LNCaP clone FGC (cell line): ENCODE measurements around the gene VWA7.
"Not testable (repeated sequence)": the region's sequence is repeated elsewhere in the genome, so short reads cannot be mapped to it uniquely, and the experiment has no call there.

Experiments used
- DNase-seq: peaks from one replicate; pipeline ENCODE4 v3.0.0-alpha.2; 2011; ENCODE audit warnings: low read depth
- H3K4me3 ChIP-seq: 2 replicates; pipeline ENCODE4 v1.5.1; 2011; ENCODE audit warnings: mild to moderate bottlenecking, low read depth, low read length, control low read depth
- TF ChIP-seq, protein P1 (sequence below): IDR thresholded peaks from 2 replicates; pipeline ENCODE4 v1.5.1; 2012; ENCODE audit warnings: mild to moderate bottlenecking; ENCODE audit not compliant: control insufficient read depth, insufficient read depth; ENCODE audit errors: extremely low read depth

VWA7 gene

GRCh38 chr6:31819871-31820299 lies 42.8 kb upstream of the VWA7 start:
- TF ChIP-seq, protein P1, sequence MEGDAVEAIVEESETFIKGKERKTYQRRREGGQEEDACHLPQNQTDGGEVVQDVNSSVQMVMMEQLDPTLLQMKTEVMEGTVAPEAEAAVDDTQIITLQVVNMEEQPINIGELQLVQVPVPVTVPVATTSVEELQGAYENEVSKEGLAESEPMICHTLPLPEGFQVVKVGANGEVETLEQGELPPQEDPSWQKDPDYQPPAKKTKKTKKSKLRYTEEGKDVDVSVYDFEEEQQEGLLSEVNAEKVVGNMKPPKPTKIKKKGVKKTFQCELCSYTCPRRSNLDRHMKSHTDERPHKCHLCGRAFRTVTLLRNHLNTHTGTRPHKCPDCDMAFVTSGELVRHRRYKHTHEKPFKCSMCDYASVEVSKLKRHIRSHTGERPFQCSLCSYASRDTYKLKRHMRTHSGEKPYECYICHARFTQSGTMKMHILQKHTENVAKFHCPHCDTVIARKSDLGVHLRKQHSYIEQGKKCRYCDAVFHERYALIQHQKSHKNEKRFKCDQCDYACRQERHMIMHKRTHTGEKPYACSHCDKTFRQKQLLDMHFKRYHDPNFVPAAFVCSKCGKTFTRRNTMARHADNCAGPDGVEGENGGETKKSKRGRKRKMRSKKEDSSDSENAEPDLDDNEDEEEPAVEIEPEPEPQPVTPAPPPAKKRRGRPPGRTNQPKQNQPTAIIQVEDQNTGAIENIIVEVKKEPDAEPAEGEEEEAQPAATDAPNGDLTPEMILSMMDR: no peak
- no peak for DNase-seq
- no peak overlapping the region for H3K4me3 ChIP-seq

- not testable (repeated sequence) for H3K4me3 ChIP-seq, DNase-seq
Measured at GRCh38 chr6:31817929-31818511, 40.9 kb upstream of the VWA7 start.

DNA sequence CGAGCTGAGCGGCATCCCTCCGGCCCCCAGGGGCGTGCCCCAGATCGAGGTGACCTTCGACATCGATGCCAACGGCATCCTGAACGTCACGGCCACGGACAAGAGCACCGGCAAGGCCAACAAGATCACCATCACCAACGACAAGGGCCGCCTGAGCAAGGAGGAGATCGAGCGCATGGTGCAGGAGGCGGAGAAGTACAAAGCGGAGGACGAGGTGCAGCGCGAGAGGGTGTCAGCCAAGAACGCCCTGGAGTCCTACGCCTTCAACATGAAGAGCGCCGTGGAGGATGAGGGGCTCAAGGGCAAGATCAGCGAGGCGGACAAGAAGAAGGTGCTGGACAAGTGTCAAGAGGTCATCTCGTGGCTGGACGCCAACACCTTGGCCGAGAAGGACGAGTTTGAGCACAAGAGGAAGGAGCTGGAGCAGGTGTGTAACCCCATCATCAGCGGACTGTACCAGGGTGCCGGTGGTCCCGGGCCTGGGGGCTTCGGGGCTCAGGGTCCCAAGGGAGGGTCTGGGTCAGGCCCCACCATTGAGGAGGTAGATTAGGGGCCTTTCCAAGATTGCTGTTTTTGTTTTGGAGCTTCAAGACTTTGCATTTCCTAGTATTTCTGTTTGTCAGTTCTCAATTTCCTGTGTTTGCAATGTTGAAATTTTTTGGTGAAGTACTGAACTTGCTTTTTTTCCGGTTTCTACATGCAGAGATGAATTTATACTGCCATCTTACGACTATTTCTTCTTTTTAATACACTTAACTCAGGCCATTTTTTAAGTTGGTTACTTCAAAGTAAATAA lies 40.2 kb upstream of the VWA7 start:
- H3K4me3 ChIP-seq, DNase-seq: not testable (repeated sequence)

DNA sequence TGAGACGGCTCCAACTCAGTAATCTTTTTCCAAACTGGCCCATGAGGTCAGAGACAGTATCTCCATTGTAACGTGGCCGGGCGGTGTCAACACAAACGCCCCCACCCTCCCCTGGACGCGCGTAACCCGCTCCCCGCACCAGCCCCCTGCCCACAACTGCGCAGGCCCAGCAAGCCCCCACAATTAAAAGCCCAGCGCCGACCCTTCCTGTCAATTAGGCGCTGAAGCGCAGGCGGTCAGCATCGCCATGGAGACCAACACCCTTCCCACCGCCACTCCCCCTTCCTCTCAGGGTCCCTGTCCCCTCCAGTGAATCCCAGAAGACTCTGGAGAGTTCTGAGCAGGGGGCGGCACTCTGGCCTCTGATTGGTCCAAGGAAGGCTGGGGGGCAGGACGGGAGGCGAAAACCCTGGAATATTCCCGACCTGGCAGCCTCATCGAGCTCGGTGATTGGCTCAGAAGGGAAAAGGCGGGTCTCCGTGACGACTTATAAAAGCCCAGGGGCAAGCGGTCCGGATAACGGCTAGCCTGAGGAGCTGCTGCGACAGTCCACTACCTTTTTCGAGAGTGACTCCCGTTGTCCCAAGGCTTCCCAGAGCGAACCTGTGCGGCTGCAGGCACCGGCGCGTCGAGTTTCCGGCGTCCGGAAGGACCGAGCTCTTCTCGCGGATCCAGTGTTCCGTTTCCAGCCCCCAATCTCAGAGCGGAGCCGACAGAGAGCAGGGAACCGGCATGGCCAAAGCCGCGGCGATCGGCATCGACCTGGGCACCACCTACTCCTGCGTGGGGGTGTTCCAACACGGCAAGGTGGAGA lies 38.1 kb upstream of the VWA7 start, which contains the start of the genes HSPA1A and HSPA1L:
Gene HSPA1A, plus strand, starts transcription at position 519 of the 814 bp plus-strand sequence. Its CDS starts 214 bp downstream, at position 733.
Gene HSPA1L, minus strand, starts transcription at position 259 of the 814 bp plus-strand sequence. CDS start 3,311 bp downstream, outside the sequence.
- DNase-seq: no peak
- no peak within 1 kb of the TSS for H3K4me3 ChIP-seq
- TF ChIP-seq, protein P1: no peak

DNA sequence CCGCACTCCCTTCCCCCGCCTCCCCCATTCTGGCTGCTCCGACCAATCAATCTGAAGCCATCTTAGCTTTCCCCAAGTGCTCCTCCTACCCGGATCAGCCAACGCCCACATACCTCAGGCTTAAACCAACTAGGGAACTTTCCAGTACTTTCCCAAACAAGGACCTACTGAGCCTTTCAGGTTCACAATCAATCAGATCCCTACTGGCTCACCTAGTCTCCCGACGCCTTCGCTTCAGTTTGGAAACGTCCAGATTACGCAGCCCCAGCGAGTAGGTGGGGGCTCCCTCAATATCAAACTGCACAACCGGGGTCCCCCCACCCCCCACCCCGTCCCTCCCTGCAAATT lies 37.5 kb upstream of the VWA7 start:
- no peak overlapping the region for H3K4me3 ChIP-seq
- TF ChIP-seq, protein P1: no peak
- no peak for DNase-seq

DNA sequence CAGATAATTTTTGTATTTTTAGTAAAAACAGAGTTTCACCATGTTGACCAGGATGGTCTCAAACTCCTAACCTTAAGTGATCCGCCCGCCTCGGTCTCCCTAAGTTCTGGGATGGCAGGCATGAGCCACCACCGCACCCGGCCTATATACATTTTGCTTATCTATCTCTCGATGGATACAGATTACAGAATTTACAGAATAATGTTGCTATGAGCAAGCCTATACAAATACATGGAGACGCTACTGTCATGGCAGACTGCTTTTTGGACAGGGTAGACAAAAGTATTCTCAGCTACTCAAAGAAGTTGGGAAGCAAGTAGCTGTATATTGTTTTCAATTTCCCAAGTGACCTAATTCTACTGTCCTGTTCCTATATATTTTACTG lies 36.3 kb upstream of the VWA7 start:
- DNase-seq: no peak
- TF ChIP-seq, protein P1: no peak
- H3K4me3 ChIP-seq: no peak overlapping the region

DNA sequence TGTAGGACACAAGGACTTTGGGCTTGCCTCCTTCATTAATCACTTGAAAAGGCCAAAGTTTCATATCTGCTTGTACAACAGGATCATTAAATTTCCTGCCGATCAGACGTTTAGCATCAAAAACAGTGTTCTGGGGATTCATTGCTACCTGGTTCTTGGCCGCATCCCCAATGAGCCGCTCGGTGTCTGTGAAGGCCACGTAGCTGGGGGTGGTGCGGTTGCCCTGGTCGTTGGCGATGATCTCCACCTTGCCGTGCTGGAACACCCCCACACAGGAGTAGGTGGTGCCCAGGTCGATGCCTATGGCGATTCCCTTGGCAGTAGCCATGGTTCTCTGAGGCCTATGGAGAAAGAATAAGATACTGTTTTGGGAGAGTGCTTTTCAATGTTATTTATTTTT lies 34.5 kb upstream of the VWA7 start:
- no peak overlapping the region for H3K4me3 ChIP-seq
- no peak for DNase-seq
- TF ChIP-seq, protein P1: no peak

DNA sequence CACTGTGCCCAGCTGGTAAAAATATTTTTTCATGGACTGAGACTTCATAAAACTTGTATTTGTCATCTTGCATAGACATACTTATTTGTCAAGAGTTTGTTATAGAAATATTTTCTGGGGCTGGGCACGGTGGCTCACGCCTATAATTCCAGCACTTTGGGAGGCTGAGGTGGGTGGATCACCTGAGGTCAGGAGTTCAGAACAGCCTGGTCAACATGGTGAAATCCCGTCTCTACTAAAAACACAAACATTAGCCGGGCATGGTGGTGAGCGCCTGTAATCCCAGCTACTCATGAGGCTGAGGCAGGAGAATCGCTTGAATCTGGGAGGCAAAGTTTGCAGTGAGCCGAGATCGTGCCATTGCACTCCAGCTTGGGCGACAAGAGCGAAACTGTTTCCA lies 31.5 kb upstream of the VWA7 start:
- H3K4me3 ChIP-seq, DNase-seq: not testable (repeated sequence)
